GM13977 (cell line): ENCODE data around the gene ARID1A.

Source experiments
- DNase-seq: peaks from one replicate; pipeline ENCODE4 v3.0.0; 2012; ENCODE audit warnings: low spot score
- CTCF ChIP-seq: IDR thresholded peaks from 2 replicates; pipeline ENCODE4 v1.5.1; 2012; ENCODE audit warnings: mild to moderate bottlenecking, control low read depth; ENCODE audit not compliant: insufficient read depth; ENCODE audit errors: extremely low read depth, missing control alignments
- in situ Hi-C: fragments of 300-500 bp; cut with MboI; formaldehyde crosslinking; loops from one replicate; pipeline ENCODE4 v1.12.0; 2022; ENCODE audit warnings: low sequenced_read_pairs, low pct_unique_long_range_greater_than_20kb, mixed read lengths, inconsistent platforms; ENCODE audit not compliant: unreplicated experiment

Gene ARID1A

GRCh38 chr1:26686795-26687194, 9.0 kb upstream of the ARID1A start:
- DNase-seq, result no peak
- no peak for TF ChIP-seq CTCF
- in situ Hi-C loops, result no loop called here

GRCh38 chr1:26689504-26689903, 6.3 kb upstream of the ARID1A start:
- no peak for TF ChIP-seq CTCF
- DNase-seq, result no peak
- in situ Hi-C loops, result no loop called here

DNA sequence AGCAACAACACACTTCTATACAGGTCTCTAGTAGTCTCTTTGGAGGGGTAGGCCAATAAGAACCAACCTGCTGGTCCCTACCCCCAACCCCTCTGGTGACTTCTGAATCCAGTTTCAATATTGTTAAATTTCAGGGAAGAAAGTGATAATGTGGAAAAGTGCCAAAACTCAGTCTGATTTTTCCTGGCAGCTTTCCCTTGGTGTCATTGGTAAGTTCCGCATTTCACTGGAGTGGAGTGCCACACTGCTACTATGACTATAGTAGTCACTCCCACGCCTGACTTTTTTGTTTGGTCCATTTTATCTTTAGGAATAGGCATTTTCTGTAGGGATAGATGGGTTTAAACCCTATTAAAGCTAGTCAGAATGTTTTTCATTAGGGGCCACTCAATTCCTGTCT, 5.7 kb upstream of the ARID1A start:
- TF ChIP-seq CTCF, result no peak
- in situ Hi-C loops, result no loop called here
- no peak for DNase-seq

GRCh38 chr1:26690576-26691031, 5.2 kb upstream of the ARID1A start:
- no peak for DNase-seq
- in situ Hi-C loops, result no loop called here
- no peak for TF ChIP-seq CTCF

GRCh38 chr1:26692211-26692792, 3.5 kb upstream of the ARID1A start:
- TF ChIP-seq CTCF, result peak; percentile 25
- in situ Hi-C loops, result no loop called here
- DNase-seq, result peak; percentile 81

- no peak for TF ChIP-seq CTCF
- DNase-seq, result peak; percentile 90
- in situ Hi-C loops, result no loop called here
These were observed 2.9 kb upstream of the ARID1A start for GRCh38 chr1:26692793-26693490.
